GM23338 (cell line): ENCODE measurements around the gene ZNF285.
"Not testable (repeated sequence)": the region's sequence is repeated elsewhere in the genome, so short reads cannot be mapped to it uniquely, and the experiment has no call there.

Source experiments
- CREB1 ChIP-seq: fragments of 250-450 bp; sonication (Bioruptor Pico); IDR thresholded peaks from 2 replicates; pipeline ENCODE4 v1.5.0; 2020; ENCODE audit warnings: low read depth, mild to moderate bottlenecking, moderate library complexity
- EZH2 ChIP-seq: fragments of 200-600 bp; sonication (generic); IDR thresholded peaks from one replicate; pipeline ENCODE4 v1.8.0; 2017; ENCODE audit warnings: antibody characterized with exemption, mild to moderate bottlenecking, low read depth; ENCODE audit not compliant: unreplicated experiment
- EZH2phosphoT487 ChIP-seq: fragments of 200-600 bp; sonication (generic); IDR thresholded peaks from one replicate; pipeline ENCODE4 v1.8.1; 2018; ENCODE audit warnings: antibody characterized with exemption; ENCODE audit not compliant: unreplicated experiment
- JUNB ChIP-seq: IDR thresholded peaks from one replicate; pipeline ENCODE4 v1.6.1; 2016; ENCODE audit warnings: antibody characterized with exemption; ENCODE audit not compliant: unreplicated experiment
- NANOG ChIP-seq: IDR thresholded peaks from 2 replicates; pipeline ENCODE4 v1.6.1; 2016; ENCODE audit warnings: antibody characterized with exemption, borderline replicate concordance
- POLR2AphosphoS5 ChIP-seq: IDR thresholded peaks from 2 replicates; pipeline ENCODE4 v1.6.1; 2016; ENCODE audit warnings: antibody characterized with exemption, low read depth
- REST ChIP-seq: IDR thresholded peaks from one replicate; pipeline ENCODE4 v1.6.1; 2018; ENCODE audit warnings: antibody characterized with exemption; ENCODE audit not compliant: unreplicated experiment
- STAT1 ChIP-seq: IDR thresholded peaks from one replicate; pipeline ENCODE4 v1.6.1; 2016; ENCODE audit warnings: antibody characterized with exemption; ENCODE audit not compliant: unreplicated experiment
- ZNF462 ChIP-seq: fragments of 250-450 bp; sonication (Bioruptor Pico); IDR thresholded peaks from 2 replicates; pipeline ENCODE4 v1.5.0; 2020; ENCODE audit warnings: mild to moderate bottlenecking, moderate library complexity
- TF ChIP-seq, protein P1 (sequence below), 2 experiments: fragments of 200-600 bp in 1 of 2; sonication (generic) in 1 of 2; conservative IDR thresholded peaks; 2 replicates each; pipeline versions ENCODE4 v1.5.1 to v1.6.1; 2016 to 2017; ENCODE audit warnings: antibody characterized with exemption in 2 of 2, low read depth in 2 of 2, mild to moderate bottlenecking in 2 of 2, moderate library complexity in 1 of 2
- TF ChIP-seq, protein P2 (sequence below): IDR thresholded peaks from 2 replicates; pipeline ENCODE4 v1.6.1; 2016; ENCODE audit warnings: antibody characterized with exemption

DNA sequence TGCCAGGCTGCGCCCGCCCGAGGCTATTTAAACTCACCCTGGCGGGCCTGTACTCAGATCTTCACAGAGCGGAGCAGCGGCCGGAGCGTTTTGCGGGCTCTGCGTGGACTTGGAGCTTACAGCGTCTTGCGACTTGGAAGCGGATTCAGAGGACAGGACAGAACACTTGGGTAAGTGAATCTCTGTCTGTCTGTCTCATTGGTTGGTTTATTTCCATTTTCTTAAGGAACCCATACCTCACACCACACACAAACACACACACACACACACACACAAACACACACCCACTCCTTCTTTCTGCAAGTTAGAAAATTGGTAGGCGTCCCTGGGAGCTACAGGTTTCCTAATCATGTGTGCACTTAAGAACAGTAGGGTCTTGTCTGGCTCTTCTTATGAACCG, 14.1 kb upstream of the ZNF285 start:
- TF ChIP-seq, protein P1, sequence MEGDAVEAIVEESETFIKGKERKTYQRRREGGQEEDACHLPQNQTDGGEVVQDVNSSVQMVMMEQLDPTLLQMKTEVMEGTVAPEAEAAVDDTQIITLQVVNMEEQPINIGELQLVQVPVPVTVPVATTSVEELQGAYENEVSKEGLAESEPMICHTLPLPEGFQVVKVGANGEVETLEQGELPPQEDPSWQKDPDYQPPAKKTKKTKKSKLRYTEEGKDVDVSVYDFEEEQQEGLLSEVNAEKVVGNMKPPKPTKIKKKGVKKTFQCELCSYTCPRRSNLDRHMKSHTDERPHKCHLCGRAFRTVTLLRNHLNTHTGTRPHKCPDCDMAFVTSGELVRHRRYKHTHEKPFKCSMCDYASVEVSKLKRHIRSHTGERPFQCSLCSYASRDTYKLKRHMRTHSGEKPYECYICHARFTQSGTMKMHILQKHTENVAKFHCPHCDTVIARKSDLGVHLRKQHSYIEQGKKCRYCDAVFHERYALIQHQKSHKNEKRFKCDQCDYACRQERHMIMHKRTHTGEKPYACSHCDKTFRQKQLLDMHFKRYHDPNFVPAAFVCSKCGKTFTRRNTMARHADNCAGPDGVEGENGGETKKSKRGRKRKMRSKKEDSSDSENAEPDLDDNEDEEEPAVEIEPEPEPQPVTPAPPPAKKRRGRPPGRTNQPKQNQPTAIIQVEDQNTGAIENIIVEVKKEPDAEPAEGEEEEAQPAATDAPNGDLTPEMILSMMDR (conservative IDR thresholded peaks at IDR 0.05; ENCODE audit: low read depth in 2 of 2), result not testable (repeated sequence)
- not testable (repeated sequence) for TF ChIP-seq EZH2; EZH2phosphoT487; POLR2AphosphoS5; CREB1 (CRISPR knock-in tag); REST; ZNF462 (CRISPR knock-in tag); NANOG; STAT1; JUNB
- TF ChIP-seq, protein P2, sequence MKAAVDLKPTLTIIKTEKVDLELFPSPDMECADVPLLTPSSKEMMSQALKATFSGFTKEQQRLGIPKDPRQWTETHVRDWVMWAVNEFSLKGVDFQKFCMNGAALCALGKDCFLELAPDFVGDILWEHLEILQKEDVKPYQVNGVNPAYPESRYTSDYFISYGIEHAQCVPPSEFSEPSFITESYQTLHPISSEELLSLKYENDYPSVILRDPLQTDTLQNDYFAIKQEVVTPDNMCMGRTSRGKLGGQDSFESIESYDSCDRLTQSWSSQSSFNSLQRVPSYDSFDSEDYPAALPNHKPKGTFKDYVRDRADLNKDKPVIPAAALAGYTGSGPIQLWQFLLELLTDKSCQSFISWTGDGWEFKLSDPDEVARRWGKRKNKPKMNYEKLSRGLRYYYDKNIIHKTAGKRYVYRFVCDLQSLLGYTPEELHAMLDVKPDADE, result not testable (repeated sequence)
